Measurements from ENCODE around the gene FAM107A.

The FAM107A gene

DNA sequence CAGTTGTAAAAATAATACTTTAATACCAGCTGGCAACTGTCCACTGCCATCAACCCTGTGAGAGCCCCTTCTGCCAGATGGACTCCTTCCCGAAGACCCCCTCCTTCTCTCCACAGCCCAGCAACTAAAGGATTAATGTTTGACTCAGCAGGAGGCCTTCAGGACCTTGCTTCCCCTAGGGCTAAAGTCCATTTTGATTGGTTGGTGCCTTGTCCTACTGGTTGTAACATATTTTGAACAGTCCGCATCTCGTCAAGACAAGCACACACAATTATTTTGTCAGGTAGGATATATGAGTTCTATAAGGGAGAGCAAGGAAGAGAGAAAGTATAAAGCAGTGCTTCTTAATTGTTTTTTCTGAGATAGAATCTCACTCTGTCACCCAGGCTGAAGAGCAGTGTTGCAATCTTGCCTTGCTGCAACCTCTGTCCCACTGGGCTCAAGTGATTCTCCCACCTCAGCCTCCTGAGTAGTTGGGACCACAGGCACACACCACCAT is 58.9 kb downstream of the FAM107A start:
- DNase-seq (ENCODE audit: low read depth) = no peak

GRCh38 chr3:58514405-58514804 is 62.8 kb downstream of the FAM107A start:
- no peak for DNase-seq (ENCODE audit: low read depth)
